ENCODE measurements around the gene GPR153. TPM values are rescaled to one million over a fixed set of nuclear protein-coding genes. Genes with fewer than 3 reads are reported as not detected.

Gene GPR153
- total RNA-seq, 2 donors from 2014 or later = 9.3 to 11.8 TPM

DNA sequence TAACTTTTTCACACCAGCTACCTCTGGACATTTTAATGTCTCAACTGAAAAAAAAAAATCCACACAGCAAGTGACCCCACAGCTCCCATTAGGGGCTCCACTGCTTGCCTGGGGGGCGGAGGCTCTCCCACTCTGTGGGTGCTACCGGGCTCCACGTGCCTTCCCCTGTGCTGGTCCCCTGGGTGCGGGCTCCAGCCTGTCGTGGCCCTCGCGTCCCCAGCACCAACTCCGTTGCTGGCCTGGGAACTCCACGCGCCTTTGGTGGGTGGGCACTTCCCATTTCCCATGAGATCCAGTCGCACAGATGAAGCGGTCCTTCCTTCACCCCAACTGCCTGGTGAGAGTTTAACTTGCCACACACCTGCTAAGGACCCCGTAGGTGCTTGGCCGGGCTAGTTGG is 27.1 kb upstream of the GPR153 start:
- peak; percentile 71 for DNase-seq (ENCODE audit: low spot score)
- intact Hi-C loops (cut with DNase I) = no loop called here

DNA sequence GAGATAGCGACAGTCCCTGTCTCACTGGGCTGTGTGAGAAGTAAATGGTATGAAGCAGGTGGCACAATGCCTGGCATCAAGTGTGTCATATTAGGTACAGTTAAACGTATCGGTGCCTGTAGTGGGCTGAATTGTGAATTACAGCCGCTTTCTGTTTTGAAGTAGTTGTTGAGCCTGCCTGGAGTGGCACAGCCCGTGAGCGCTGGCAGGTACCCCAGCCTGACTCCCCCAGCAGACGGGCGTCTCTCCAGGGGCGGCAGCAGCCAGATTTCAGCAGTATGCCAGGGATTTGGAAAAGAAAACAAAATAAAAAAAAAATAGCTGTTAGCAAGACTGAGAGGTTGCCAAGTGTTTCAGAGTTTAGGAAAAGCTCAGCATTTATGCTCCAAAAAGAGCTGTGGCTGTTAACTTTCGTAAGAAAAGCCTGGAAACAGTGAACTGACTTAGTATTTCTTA is 26.6 kb upstream of the GPR153 start:
- peak; percentile 83 for DNase-seq (ENCODE audit: low spot score)
- intact Hi-C loops (cut with DNase I) = no loop called here

DNA sequence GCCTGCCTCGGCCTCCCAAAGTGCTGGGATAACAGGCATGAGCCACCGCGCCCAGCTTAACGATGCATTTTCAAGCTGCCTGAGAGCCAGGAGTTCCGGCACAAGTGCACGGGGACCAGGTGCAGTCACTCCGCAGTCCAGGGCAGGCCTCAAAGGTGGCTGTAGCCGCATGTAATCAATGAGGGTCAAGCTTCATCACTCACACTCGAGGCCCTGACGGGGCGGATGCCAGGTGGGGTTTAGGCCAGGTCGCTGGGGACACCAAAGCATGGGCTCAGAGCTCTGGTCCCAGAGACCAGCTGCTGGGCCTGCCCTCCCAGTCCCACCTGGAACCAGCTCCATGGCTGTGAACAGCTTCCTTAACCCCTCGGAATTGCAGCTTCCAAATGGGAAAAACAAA is 26.1 kb upstream of the GPR153 start:
- DNase-seq (ENCODE audit: low spot score) = no peak

DNA sequence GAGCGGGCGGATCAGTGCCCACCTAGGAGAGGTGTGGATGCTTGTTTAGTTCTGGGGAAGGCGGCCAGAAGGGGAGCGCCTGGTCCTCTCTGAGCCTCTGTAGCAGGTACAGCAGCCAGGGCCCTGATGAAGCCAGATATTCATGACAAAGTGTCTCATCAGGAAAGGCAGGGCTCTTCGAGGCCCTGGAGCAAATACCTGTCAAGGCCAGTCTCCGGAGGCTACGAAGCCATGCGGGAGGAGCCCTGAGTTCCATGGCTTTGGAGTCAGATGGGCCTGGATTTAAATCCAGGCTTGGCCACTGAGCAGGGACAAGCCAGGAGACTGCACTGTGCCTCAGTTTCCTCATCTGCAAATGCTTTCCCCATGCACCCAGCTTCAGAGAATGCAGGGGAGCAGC is 25.4 kb upstream of the GPR153 start:
- DNase-seq (ENCODE audit: low spot score) = no peak
- intact Hi-C loops (cut with DNase I) = no loop called here

More for the DNA sequence above, 26.1 kb upstream of the GPR153 start:
- intact Hi-C loops (cut with DNase I) = no loop called here

DNA sequence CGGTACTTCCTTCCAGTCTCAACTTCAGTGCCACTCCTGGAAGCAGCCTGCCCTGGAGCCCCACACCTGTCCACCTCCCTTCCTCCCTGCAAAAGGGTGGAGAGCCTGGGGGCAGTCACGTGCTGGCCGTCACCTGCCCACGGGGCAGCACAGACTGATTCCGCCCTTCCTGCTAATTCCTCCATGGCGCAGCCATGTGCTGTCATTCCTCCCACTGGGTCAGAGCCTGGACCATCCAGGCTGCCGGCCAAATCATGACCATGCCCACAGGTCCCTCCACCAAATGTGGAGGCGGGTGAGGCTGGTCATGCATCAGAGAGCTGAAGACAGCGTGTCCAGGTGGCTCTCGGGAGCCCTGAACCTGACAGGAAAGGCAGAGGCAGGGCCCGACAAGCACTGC is 24.4 kb upstream of the GPR153 start:
- intact Hi-C loops (cut with DNase I) = no loop called here
- no peak for DNase-seq (ENCODE audit: low spot score)

DNA sequence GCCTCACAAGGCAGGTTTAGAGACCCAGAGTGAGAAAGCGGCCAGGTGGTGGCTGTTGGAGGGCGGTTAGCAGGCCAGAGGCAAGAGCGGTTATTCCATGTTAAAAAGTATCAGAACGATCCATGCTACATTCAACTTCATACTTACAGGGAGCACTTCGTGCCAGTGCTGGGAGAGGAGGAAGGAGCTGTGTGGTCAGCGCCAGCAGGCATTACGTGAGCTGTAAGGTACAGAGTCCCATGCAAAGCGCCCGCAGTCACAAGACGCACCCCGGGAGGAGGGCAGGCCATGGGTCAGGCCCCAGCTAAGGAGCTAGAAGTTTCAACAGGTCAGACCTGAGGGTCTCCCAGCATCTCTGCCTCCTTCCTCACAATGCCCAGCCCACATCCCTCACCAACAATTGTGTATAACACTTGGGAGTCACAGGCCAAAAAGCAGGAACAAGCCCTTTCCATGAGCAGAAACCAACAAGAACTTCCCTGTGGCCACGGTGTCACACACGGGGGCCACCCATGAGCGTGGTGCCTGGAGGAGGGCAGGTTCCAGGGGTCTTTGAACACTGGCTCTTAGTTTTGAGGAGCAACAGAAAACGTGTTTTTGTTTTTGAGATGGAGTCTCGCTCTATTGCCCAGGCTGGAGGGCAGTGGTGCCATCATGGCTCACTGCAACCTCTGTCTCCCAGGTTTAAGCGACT is 21.8 kb upstream of the GPR153 start:
- DNase-seq (ENCODE audit: low spot score) = no peak
- intact Hi-C loops (cut with DNase I) = no loop called here

DNA sequence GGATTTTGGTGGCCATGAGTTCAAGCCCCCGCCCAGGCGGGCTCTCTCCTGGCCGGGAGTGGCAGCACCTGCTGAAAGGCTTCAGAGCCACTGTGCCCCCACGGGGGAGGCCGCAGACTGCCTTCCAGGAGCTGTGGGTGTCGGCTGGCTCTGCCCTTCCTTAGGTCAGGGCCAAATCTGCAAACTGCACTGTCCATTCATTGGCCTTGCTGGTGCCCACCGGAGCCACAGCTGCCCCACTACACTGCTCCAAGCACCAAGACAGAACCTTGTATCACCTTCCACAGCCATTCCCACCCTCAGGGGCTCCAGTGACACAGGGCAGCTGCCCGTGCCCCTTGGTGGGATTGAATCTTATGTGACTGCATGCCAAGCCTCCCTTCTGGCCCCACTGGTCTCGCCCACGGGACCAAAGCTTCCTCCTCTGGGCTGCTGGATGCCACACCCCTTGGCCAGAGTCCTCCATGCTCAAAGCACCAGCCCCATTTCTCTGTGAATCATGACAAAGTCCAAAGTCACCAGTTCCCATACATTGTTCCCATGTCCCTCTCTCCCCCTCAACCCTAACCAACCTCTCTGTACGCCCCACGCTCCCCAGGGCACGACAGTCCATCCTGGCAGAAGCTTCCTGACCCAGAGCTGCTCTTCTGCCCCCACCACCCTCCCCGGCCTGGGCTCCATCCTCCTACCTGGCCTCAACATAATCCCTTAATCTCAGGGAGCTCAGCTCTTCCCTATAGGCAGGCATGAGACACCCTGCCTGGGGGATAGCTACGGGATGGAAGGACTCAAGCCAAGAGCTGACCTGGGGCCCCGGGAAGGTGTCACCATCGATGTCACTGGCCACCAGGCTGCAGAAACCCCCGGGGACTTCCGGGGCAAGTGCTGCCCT is 20.9 kb upstream of the GPR153 start:
- intact Hi-C loops (cut with DNase I) = no loop called here
- DNase-seq (ENCODE audit: low spot score) = no peak

DNA sequence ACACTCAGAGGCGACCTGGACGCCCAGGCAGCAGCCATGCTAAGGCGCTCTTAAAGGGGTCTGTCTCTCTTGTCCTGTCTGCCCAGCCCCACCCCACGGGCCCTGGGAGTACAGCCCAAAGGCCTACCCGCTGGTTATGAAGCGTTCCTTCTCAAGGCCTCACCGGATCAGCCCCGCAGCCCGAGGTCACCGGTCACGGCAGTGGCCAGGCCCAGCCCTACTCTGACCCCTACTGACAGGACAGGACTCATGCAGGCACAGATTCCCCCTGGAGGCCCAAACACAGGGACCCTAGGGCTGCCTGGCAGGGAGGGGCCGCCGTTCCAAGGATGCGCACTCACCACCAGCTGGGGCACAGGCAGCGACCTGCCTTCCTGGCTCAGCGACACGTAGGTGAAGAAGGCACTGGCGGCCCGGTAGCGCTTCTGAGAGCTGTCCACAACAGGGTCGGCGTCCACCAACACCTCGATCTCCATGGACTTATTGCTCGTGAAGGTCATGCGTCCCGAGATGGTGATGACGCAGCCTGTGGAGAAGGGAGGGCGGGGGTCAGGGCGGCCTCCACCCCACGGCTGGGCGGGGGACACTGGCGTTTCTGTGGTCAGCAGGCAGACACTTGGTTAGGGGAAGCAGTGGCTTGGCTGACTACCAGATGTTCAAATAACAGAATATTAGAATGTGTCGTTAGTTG is 20.0 kb upstream of the GPR153 start:
- intact Hi-C loops (cut with DNase I) = no loop called here
- DNase-seq (ENCODE audit: low spot score) = no peak

DNA sequence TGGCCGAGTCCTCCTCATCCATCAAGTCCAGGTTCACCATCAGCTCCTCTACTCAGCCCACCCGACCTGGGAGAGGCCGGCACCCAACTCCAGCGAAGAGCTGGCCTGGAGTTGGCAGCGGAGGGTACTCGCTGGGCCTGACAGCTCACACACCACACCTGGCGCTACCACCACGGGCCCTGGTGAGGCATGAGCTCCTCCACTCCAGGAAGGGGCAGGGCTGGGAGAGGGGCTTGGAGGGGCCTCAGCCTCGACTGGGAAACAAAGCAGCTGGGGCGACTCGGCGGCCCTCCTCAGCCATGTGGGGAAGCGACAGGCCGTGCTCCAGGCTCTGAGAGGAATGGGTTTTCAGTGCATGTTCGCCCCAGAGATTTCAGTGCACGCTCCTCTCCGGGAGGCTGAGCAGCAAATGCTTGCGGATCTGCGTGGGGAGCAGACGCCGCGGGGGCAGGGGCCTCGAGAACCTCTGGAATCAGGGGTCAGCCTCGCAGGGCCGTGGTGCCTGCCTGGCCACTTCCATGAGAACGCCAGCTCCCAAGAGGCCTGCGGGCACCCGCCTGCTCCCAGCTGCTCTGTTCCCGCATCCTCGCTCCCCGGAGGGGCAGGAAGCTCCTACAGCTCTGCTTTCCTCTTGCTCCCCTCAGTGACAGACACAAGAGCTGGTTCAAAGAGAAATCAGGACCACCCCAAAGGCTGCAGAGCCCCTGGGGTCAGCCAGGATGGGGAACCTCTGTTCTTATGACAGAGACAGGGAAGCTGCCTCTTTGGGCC is 18.9 kb upstream of the GPR153 start:
- intact Hi-C loops (cut with DNase I) = no loop called here
- DNase-seq (ENCODE audit: low spot score) = peak; percentile 76

DNA sequence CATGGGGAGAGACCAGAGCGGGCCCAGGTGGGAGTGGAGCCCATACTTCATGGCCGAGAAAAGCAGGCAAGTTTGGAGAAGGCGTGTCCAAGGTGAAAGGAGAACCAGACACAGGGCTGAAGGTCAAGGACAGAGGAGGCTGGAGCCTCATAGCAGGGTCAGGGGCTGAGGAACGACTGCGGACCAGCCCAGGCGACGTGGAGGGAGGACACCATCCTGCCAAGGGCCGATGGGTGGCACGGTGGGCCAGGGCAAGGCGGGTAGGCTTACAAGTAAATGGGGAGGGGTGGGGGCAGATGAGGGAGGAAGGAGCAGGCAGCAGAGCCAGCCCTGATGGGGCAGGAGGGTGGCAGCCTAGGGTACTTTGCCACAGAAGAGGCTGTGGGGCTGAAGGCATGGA is 18.2 kb upstream of the GPR153 start:
- intact Hi-C loops (cut with DNase I) = no loop called here
- DNase-seq (ENCODE audit: low spot score) = no peak

DNA sequence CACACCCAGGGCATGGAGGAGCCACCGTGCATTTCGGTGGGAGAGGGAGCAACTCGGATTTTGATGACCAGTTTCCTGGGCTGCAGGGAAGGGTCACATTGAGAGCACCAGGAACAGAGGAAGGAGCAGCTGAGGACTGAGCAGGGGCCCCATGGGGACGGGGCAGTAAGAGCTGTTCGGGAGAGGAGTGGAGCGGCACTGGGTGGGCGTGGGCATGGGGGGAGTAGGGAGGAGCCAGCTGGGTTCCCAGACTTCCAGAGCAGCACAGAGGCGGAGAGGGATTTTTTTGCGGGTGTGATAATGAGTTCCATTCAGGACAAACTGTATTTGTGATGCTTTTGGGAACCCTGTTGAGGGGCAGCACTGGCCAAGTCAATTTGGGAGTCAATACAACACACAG is 17.4 kb upstream of the GPR153 start:
- no peak for DNase-seq (ENCODE audit: low spot score)
- intact Hi-C loops (cut with DNase I) = no loop called here

DNA sequence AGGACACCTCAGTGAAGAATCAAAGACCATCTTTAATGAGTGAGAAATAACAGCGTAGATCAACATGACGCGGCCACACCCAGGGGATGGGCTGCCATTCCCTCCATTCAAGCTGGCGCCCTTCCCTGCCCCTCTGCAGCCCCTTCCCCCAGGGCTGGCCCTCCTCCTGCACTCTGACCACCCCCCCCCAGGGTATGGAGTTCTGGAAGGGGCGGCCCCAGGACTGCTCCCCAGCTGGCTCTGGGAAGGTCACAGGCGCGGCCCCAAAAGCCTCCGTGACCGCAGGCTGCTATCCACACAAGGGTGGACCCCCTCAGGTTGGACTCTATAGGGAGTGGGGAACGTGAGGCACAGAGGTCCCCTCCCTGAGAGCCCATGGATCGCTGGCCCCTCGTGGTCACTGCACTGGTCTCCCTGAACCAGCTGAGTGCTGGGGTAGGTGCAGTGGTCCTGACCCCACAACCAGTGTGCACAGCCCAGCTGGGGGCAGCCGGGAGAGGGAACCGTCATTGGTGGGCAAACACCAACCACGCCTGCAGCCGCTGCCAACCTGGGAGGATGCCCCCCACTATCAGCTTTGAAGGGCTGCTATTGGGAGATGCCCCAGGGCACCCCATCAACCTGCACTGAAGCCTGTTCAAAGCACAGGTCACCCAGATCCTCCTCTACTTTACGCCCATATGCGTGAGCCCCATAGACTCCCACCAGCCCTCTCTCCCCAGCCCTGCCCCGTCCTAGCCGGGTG is 16.1 kb upstream of the GPR153 start:
- no peak for DNase-seq (ENCODE audit: low spot score)
- intact Hi-C loops (cut with DNase I) = no loop called here

DNA sequence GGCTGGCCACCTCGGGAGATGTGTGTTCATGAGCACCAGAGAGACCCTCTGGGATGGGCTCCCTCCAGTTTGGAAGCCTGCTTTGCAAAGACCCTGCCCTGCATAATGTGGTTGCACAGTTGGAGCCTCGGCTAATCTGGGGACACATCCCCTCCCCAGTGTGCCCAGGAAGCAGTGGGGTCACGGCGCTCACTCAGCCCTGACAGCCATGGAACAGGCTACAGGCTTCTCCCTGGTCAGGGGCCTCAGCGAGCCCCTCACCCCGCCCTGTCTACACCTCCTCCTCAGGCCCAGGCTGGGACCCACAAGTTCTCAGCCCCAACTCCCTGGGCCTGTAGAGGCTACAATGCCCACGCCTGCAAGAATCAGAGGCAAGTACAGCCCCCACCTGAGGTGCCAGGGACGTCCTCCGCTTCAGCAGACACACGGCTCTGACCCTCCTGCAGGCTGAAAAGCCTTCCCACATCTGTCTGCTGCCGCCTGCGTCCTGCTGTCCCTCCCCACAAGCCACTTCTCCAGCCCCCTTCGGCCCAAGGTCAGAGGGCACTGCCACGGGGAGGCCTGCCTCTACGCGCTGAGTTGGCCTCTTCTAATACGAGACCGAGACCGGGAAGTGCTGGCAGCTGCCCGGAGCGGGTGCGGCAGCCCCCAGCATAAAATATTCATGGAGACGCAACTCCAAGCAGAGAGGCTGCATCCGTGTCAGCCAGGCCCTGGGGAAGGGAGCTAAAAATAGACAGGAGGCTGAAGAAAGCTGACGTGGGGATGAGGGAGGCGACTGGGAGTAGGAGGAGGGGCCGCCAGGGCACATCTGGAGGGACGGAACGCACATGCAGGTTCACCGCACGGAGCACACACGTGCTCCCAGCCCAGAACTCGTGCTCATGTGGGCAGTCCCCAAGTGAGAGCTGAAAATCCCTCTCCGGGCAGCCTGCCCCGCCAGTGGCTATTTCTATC is 15.2 kb upstream of the GPR153 start:
- intact Hi-C loops (cut with DNase I) = no loop called here
- peak; percentile 88 for DNase-seq (ENCODE audit: low spot score)

DNA sequence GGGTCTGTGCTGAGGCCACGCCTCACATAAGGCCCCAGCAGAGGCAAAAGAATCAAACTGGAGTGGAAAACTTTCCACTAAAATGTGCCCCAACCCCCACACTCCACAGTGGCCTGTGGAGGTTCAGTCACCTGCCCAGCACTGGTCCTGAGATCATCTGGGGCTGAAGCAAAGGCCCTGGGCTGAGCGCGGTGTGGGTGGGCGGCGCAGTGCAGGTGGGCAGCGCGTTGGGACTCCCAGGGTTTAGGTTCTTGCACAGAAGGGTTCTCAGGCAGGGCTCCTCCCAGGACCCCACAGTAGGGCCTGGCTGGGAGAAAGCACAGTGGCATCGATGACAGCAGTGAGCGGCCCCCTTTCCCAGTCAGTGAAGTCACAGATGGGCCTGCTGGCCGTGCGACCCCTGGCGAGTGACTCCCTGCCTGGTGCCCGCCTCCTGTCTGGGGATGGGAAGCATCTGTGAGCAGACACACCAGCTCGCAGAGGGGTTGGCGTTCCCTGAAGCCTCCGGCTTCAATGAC is 13.8 kb upstream of the GPR153 start:
- intact Hi-C loops (cut with DNase I) = no loop called here

DNA sequence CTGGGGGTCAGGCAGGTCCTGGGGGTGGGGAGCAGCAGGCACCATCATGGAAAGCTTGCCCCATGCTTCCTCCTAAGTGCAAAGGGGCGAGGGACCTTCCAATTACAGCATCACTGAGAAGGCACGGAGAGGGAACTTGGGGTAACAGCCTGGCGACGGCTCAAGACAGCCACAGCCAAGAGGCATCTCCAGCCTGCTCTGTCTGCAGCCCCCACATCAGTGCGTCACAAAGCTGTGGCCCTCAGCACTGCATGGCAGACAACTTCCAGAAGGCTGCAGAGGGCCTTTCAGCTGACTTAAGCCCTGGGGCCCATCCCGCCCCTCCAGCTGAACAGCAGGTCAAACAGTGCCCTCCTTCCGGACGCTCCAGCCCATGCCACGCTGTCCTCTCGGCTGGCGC is 13.2 kb upstream of the GPR153 start:
- intact Hi-C loops (cut with DNase I) = no loop called here
- no peak for DNase-seq (ENCODE audit: low spot score)

More for the DNA sequence above, 13.8 kb upstream of the GPR153 start:
- no peak for DNase-seq (ENCODE audit: low spot score)

DNA sequence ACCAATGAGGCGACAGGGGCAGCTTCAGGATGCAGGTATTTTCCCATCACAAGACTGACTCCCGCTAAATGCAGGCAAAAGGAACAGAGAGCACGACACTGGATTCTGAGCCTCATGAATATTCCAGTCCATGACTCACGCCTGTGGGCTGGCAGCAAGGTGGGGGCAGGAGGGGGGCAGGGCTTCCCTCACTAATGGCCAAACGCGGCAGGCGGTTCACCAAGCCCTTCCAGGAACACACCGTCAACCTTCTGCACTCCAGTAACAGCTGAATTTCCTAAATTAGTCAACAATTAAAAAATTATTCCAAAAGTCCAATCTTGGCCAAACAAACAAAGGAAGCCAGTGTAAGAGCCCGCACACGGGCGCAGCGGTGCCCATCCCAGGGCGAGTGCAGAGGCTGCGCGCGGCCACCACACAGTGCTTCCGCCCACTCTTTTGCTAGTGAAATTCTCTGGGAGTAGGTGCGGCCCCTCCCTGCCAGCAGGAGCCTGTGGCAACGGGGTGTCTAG is 12.5 kb upstream of the GPR153 start:
- DNase-seq (ENCODE audit: low spot score) = no peak
- intact Hi-C loops (cut with DNase I) = no loop called here

DNA sequence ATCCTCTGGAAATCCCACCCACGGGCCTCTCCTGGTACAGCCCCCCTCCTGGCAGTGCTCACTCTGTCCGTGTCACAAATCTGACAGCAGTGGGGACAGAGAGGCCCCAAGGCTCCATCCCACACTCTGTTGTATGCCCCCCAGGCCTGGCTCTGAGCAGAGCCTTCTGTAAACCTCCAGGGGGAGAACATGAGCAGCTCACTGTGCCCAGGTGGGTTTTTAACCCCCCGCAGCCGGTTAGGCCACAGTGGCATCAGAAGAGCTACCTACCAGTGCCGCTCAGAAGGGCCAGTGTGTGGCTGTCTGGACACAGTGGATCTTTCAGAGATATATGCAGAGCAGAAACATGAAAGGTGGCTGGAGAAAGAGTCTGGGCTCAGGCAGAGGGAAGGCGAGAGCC is 12.0 kb upstream of the GPR153 start:
- intact Hi-C loops (cut with DNase I) = no loop called here
- DNase-seq (ENCODE audit: low spot score) = no peak
